ENCODE results near the gene MORN1.

MORN1 gene

DNA sequence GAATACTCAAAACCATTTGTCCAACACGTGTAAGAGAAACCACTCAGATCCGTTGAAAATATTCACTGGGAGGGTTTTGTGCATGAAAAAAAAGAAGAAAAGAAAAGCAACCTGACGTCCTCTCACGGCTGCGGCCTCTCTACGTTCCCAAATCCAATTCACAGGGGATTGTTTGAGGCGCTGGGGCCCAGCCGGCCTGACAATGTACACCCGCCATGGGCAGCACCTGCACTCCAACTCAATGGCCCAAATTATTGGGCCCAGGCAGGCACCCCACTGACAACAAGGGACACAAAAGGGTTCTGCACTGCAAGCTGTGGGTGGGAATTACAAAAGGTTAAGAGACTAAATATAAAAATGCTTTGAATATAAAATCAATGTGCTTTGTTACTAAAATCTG, 41.5 kb downstream of the MORN1 start:
- DNase-seq, result no peak

DNA sequence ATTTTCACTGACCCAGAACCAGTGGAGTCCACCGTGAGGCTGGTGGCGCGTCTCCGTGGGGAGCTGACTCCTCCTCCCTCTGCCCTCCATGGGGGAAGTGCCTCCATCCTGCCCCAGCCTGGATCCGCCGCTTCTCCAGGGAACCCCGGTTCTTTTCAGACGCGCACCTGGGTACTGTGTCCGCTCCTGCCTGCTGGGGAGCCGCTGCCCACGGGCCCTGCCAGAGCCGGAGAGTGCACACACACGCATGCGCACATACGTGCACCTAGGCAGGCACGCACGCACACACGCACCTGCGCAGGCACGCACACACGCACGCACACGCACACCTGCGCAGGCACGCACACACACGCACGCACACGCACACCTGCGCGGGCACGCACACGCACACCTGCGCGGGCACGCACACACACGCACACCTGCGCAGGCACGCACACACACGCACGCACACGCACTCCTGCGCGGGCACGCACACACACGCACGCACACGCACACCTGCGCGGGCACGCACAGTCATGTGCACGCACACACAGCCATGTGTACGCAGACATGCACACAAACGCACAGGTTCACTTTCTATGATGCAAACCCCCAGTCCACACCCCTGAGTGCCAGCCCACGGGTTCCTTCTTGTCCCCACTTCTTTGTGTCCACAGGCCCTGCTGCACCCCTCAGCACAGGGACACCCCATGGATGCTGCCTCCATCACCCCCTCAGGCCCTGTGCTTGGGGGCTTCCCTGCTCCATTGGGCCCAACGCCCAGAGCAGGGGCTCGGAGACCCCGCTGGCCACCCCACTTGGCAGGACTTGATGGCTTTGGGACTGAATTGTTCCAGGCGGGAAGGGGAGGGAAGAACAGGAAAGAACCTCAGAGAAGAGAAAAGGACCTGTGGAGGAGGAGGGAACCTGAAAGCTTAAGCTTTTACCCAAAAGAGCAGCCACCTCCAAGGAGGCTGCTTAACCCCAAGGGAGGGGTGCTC, 42.7 kb downstream of the MORN1 start:
- DNase-seq, result no peak

DNA sequence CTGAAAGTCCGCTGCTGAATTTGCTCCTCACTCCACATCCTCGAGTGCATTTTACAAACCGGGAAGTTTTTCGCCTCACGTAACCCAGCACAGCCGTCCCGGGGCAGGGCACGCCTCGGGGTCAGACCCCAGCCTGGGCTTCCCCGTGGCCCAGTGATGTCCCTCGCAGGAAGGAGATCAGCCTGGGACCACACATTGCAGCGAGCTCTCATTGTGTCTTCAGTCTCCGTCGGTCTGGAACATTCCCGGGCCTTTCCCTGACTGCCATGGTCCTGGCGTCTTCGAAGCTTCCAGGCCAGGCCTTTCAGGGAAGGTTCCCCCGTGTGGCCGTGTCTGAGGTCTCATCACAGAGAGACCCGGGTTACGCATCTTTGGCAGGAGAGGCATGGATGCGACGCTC, 43.5 kb downstream of the MORN1 start:
- no peak for DNase-seq

DNA sequence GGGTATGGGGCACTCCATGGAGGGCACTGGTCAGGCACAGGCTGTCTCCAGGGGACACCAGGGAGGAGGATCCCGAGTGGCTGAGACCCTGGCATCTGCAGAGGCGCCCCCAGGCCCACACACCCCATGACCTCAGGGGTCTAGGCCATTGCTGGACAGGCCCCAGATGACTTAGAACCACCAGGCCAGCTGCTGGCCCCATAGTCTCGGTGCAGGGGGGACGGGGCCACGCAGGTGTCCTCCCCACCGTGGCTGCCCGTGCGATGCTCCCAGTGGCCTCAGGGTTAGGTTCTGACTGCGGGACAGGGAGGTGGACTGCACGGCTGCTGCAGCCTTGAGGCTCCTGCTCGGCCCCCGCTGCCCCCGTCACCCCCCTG, 44.0 kb downstream of the MORN1 start:
- DNase-seq, result no peak

DNA sequence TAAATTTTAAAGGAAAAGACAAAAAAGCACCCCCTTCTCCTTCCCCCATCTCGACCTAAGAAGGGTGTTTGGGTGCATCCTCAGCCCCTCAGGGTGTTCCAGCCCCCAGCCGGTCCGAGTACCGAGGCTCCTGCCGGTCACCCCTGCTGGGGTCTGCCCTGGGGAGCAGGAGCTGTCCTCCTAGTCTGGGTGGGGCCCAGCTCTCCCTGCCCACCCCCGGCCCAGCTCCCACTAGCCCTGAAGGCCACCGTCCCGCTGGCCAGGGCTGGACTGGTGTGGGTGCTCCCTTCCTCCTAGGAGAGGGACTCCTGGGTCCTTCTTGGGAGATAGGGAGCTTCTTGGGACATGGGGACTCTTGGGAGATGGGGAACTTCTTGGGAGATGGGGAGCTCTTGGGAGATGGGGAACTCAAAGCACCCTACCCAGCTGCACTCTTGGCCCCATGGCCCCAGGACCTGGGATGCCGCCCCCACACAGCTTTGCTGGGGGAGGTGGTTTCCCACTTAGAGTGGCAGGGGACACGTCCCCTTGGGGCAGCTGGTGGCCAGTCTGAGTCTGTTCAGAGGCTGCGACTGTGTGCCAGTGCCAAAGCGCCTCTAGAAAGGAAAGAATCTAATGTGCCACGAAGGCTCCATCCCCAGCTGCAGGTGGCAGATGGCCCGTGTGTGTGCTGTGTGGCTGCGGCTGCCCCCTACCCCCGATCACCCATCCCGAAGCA, 44.5 kb downstream of the MORN1 start:
- DNase-seq, result no peak

DNA sequence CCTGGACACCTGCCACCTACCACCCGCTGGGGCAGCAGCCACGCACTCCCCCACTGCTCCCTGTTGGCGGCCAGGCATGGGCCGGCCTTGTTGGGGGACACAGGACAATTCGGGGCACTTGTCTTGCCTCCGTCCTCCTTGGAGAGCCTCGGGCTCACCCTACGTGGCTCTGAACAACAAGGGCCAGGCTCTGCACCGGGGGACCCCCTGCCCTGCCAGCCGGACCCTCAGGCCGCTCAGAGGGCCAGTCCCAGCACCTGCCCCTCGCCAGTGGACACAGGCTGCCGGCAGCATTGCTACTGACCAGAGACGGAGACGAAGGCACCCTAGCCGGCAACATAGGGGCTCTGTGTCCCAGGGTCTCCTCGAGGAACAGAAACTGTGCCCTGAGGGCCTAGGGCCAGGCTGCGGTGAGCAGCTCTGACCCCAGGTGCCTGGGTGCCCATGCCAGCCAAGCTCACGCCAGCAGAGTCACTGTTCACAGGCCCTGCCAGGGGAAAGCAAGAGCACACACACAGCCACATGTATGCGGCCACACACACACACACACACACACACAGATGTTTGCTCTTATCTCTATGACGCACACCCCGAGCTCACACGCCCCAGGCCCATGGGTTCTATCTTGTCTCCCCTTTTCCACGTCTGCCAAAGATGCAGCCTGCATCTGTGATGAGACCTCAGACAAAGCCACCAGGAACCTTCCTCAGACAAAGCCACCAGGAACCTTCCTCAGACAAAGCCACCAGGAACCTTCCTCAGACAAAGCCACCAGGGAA, 45.9 kb downstream of the MORN1 start:
- no peak for DNase-seq

DNA sequence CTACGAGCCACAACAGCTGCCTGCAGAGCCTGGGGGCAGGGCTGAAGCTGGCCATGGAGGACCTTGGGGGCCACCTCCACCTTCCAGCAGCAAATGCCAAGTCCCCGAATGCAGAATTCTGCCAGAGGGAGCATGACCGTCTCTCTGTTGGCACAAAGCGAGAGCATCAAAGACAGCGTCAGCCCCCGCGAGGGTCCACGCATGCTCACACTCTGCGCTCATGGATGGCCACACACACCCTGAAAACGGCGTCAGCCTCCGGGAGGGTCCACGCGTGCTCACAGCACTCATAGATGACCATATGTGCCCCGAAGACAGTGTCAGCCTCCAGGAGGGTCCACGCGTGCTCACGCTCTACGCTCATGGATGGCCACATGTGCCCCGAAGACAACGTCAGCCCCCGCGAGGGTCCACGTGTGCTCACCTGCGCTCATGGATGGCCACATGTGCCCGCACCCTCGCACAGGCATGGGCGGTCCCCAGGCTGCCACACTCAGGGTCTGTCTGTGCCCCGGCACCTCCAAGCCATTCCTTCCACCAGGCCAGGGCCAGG, 46.5 kb downstream of the MORN1 start:
- no peak for DNase-seq

DNA sequence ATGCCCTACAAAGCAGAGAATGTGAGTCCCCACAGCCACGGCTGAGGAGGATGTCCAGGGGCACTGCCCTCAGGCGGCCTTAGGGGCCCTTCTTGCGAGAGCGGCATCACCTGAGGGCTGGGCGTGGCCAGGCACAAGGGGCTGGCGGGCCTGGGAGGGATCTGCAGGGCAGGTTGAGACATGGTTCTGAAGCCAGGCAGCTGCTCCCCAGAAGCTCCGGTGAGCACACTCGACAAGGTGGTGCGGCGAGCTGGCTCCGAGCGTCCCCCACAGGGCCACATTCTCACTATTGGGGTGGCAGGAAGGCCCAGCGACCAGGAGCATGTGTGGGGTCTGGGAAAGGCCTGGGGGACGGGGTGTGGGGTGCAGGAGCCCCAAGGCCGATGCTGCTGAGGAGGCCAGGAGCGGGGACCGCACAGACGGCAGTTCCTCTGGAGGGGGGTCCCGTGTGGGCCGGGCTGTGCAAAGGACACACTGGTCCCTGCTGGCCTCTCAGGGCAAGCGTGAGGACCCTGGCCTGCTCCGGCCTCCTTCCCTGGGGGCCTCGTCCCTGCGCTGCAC, 47.2 kb downstream of the MORN1 start:
- DNase-seq, result peak; percentile 3

DNA sequence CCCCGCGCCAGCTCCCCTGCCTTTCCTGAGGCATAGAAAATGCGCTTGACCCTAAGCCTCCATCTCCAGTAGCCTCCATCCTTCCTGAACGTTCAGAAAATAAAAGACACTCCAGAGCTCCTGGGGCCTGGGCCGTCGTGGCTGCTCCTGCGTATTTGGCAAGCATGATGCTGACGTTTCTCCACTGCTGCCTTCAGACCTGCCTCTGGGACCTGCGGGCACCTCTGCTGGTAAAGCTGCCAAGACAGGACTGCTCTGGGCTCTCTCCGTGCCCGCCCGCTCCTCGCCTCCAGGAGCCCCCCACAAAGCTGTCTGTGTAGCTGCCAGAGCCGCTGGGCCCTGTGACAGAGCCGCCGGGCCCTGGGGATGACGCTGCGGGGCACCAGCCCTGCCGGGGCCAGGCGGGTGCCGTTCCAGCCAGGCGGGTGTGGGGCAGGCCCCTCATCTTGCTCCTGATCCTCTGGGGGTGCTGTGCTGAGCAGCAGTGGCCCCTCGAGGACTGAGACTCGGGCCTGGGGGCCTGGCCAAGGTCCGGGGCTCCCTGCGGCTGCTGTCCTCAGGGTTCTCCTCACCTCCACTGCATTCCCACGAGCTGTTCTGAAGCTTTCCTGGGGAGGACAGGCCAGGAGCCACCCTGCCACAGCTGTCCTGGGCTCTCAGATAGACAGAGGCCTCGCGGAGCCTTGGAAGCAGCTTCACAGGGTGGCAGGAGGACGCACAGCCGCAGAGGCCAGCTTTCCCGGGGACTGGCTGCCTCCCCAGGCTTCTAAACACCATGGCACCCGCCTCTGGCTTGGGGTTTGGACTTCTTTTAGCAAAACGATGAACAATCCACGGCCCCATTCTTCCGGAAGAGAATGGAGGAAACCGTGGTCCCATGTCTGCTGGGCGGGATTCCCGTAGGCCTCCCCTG, 48.1 kb downstream of the MORN1 start:
- no peak for DNase-seq

DNA sequence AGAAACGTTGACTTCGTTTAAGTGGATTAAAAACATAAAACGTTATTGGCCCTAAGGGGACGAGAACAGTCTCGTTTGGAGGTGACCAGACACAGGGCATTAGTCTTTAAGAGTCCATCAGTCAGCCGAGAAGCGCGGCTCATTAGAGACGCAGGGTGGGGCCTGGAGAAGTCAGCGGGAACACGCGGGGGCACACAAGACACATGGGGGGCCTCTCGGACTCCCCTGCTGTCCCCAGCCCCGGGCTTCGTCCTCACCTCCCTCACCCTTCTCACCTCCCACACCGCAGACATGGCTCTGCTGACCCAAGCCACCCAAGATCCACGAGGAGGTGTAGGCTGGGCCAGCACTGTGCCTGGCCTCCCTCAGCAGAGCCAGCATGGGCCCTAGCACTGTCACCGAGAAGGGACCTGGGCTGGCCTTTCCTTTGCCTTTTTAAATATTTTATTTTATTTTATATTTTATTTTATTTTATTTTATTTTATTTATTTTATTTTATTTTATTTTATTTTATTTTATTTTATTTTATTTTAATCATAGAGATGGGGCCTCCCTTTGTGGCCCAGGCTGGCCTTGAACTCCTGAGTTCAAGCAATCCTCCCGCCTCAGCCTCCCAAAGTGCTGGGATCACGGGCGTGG, 48.9 kb downstream of the MORN1 start:
- no peak for DNase-seq

DNA sequence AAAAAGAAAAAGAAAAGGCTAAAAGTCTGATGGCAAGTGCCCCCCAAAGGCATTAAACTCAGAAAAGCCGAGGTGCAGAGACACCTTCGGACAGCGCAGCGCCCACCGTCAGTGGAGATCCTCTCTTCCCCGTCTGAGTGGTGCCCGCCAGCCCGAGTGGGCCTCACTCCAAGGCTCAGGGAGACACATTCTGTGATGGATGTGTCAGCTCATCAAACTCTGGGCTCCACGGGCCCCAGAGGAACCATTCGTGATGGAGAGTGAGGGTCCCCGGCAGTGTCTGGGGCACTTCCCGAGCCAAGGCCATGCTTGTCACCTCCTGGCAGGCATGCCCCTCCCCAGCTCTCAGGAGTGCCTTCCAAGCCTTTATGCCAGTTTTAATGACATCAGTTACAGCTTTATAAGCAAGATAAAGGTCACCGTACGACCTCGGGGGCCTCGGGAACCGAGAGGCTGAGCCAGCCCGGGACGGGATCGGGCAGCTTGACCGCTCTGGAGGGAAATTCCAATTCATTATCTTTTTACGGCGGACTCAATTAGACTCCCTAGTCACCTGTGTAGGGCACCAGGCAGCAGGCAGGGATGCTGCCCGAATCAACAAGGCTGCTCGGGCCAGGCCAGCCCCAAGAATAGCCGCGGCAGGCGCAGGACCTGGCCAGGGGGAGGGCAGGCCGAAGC, 49.5 kb downstream of the MORN1 start:
- DNase-seq, result no peak

DNA sequence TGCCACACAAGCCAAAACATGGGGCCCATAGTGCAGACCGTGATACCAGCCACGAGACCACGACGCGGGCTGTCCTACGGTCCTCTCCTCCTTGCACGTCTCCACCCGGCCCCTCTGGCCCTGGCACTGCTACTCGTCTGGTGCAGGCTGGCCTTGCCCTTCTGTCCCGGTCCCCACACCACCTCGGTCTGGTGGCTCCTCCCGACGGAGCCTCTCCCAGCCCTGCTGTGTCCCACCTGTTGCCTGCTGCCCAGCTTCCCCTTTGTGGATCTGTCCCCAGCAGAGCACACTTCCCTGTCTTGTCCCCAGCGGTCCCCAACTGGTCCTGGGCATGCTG, 50.5 kb downstream of the MORN1 start:
- no peak for DNase-seq

DNA sequence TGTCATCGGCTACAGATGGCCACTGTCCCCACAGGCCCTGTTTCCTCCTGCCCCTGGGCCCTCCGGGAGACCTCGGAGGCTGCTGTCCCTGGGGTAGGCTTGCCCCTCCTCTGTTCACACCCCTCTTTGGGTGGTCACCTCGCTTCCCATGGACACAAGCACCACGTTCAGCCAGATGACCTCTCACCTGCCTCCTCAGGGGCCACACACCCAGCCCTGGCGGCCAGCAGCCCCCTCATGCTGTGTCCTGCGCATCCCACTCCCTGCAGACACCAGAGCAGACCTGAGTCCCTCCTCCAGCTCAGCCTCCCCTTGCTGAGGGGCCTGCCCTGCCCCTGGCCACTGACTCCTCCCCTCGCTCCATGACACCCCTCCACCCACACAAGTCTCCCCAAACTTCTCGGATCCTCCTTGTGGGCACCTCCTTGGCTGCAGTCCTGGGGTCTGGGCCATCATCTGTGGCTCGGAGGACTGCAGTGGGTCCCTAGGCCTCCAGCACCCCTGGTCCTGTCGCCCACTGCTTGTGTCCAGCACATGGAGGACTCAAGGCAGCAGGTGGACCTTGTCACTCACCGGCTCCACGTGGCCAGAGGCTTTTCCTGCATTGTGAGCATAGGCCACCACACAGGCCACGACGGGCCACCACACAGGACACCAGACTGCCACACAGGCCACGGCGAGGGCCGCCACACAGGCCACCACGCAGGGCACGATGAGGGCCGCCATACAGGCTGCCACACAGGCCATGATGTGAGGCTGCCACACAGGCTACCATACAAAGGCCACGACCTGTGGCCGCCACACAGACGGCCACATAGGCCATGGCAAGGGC, 51.1 kb downstream of the MORN1 start:
- DNase-seq, result no peak

DNA sequence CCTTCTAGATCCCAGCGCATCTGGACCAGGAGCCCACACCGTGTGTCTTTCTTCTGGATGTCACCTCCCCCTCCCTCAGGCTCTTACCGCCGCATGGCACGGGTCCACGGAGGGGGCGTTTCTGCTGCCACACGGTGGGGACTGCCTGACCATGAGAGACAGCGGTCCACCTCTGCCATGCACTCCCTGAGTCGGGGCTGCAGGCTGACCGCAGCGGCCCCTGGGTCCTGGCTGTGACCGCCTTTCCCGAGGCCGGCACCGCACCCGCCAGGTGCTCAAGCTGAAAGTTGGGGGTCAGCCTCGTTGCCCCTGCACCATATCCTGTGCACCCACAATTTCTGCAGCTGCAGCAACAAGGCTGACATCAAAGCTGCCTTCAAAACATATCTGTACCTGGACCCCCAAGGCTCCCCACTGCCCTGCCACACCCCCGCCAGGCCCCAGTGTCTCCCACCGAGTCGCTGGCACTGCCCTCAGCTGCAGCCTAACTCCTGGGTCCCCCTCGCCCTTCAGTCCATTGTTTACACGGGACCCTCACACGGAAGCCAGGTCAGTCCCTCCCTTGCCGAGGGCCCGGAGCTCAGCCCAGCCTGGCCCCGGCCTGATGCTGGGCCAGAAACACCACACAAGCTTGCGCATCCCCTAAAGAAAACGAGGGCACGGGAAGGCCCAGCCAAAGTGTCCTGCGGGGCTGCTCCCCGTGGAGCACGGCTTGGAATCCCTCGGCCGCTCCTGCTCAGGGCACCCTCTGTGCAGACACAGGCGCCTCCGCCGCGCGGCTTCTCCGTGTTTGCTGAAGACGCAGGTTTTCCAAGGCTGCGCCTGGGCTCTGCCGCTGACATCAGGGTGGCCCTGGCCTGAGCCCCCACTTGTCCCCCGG, 51.9 kb downstream of the MORN1 start:
- no peak for DNase-seq

DNA sequence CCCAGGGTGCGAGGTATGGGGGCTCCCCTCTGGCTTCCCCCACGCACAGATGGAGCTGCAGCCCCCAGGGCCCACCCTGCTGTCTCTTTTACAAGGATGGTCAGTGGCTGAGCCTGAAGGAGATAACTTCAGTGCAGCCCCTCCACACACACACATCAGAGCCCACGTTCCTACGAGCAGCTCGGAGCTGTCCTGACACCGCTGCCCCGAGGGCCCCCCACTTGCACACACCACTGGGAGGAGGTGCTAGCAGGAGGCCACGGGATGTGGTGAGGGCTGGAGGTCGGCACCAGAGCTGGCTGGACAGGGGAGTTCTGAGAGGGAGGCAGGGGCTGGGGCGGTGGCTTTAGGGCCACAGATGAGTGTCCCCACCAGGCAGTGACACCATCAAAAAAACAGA, 53.9 kb downstream of the MORN1 start:
- DNase-seq, result no peak

DNA sequence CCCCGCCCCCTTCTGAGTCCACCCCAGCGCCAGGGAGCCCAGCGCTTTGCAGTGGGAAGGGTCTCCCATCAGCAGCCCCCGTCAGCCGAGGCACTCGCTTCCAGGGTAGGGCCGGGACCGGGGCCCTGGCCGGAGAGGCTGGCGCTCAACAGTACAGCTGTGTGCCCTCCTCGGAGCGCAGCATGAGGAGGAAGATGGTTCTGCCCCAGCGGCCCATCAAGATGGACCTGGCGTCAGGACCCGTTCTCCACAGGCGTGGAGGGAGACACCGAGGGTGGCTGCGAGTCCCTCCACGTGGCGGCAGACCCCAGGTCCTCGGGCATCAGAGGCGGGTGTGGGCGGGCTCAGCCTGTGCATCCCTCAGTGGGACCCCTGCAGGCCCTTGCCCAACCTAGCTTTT, 54.3 kb downstream of the MORN1 start:
- DNase-seq, result no peak

DNA sequence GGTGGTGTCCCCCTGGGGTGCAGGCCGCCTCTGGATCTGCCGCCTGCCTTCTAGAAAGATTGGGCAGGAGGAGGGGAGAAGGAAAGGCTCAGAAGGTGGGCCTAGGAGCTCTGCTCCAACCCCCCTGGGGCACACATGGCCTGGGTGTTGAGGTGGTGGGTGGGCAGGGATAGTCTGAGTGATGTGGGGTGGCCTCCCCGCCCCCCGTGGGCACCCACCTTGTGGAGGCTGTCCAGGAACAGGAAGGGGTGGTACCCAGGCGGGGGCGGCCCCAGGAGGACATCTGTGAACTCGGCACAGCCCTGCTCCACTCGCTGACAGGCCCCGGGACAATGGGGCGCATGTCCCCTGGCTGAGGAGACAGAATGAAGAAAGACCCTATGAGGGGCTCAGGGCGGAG, 54.9 kb downstream of the MORN1 start:
- no peak for DNase-seq

DNA sequence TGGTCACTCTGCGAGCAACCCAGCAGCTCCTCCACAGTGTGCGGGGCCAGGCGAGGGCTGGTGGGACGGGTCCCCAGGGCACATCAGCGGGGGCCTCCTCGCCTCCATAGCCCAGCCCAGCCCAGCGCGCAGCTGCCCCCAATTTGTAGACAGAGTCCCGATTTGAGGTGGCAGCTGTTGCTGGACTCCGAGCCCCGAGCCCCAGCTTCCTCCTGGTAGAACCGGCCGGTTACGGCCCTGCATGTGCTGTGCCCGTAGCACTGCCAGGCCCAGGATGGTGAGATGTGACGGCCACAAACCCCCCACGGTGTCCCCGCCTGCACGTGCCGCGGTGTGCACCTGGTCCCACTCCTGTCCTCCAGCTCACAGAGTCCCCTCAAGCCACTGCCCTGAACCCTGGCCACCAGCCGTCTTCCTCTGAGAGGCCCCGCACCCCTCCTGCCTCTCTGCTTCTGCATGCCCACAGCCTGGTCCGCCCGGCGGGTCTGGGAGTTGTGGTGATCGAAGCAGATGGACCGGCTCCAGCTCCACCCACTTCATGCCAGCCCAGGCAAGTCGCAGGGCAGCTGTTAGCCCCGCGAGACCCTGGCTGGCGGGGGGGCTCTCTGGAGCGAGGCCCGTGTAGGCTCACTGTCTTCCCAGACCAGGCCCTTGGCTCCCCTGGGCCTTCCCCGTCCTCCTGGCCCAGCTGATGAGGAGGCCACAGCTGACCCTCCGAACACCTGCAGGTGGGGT, 55.5 kb downstream of the MORN1 start:
- DNase-seq, result no peak
